ENCODE data around the gene CDH13. TPM values are rescaled to one million over a fixed set of nuclear protein-coding genes. Genes with fewer than 3 reads are reported as not detected.

The CDH13 gene
- total RNA-seq, 1 experiment from 2014 or later = 2.1 TPM

GRCh38 chr16:82862057-82862456 is 235.3 kb downstream of the CDH13 start:
- H3K27me3 ChIP-seq (replicated peaks; ENCODE audit: insufficient read depth, low read depth, low read length, poor library complexity) = no peaks in the 10 kb centered on the region
- no peak for DNase-seq (ENCODE audit: low spot score)
- ChIA-PET POLR2A (ENCODE audit: low non-redundant PET) (no interaction called here), CTCF (no interaction called here)
- intact Hi-C loops (cut with micrococcal nuclease; ENCODE audit: unreplicated experiment) = no loop called here
- no peak overlapping the region for H3K27ac ChIP-seq (ENCODE audit: low read depth, low read length, poor library complexity, severe bottlenecking)
- no TSS peak for BruUV-seq (replicated peaks)
- H3K4me1 ChIP-seq (ENCODE audit: insufficient read depth, low read length, poor library complexity, severe bottlenecking) = no peaks in the 10 kb centered on the region
- no peaks in the 10 kb centered on the region for H3K36me3 ChIP-seq (ENCODE audit: insufficient read depth, low read length, poor library complexity, severe bottlenecking)
- H3K9me3 ChIP-seq (ENCODE audit: low read depth, low read length, poor library complexity, severe bottlenecking) = no peaks in the 10 kb centered on the region
- no peak overlapping the region for H3K4me3 ChIP-seq (ENCODE audit: low read depth, low read length, poor library complexity, severe bottlenecking)
- no peak for TF ChIP-seq EZH2 (IDR thresholded peaks at IDR 0.05; ENCODE audit: borderline replicate concordance, low read depth, low read length, poor library complexity, severe bottlenecking)
- no peak for TF ChIP-seq CTCF (conservative IDR thresholded peaks at IDR 0.05; ENCODE audit: low read depth, low read length)

- Histone ChIP-seq H3K9me3 (ENCODE audit: low read depth, low read length, poor library complexity, severe bottlenecking) (no peaks in the 10 kb centered on the region), H3K4me1 (ENCODE audit: insufficient read depth, low read length, poor library complexity, severe bottlenecking) (no peaks in the 10 kb centered on the region), H3K36me3 (ENCODE audit: insufficient read depth, low read length, poor library complexity, severe bottlenecking) (no peaks in the 10 kb centered on the region), H3K4me3 (ENCODE audit: low read depth, low read length, poor library complexity, severe bottlenecking) (no peak overlapping the region), H3K27ac (ENCODE audit: low read depth, low read length, poor library complexity, severe bottlenecking) (no peak overlapping the region), H3K27me3 (replicated peaks; ENCODE audit: insufficient read depth, low read depth, low read length, poor library complexity) (no peaks in the 10 kb centered on the region)
- DNase-seq (ENCODE audit: low spot score) = no peak
- ChIA-PET CTCF (no interaction called here), POLR2A (ENCODE audit: low non-redundant PET) (no interaction called here)
- TF ChIP-seq EZH2 (IDR thresholded peaks at IDR 0.05; ENCODE audit: borderline replicate concordance, low read depth, low read length, poor library complexity, severe bottlenecking) (no peak), CTCF (conservative IDR thresholded peaks at IDR 0.05; ENCODE audit: low read depth, low read length) (no peak)
- intact Hi-C loops (cut with micrococcal nuclease; ENCODE audit: unreplicated experiment) = no loop called here
- BruUV-seq (replicated peaks) = no TSS peak
Measured at GRCh38 chr16:82864332-82865040, 237.7 kb downstream of the CDH13 start.

- no TSS peak for BruUV-seq (replicated peaks)
- POLR2A ChIA-PET (ENCODE audit: low non-redundant PET) = no interaction called here
- Histone ChIP-seq H3K27ac (ENCODE audit: low read depth, low read length, poor library complexity, severe bottlenecking) (no peak overlapping the region), H3K9me3 (ENCODE audit: low read depth, low read length, poor library complexity, severe bottlenecking) (no peaks in the 10 kb centered on the region), H3K36me3 (ENCODE audit: insufficient read depth, low read length, poor library complexity, severe bottlenecking) (no peaks in the 10 kb centered on the region), H3K4me3 (ENCODE audit: low read depth, low read length, poor library complexity, severe bottlenecking) (no peak overlapping the region), H3K4me1 (ENCODE audit: insufficient read depth, low read length, poor library complexity, severe bottlenecking) (no peaks in the 10 kb centered on the region), H3K27me3 (replicated peaks; ENCODE audit: insufficient read depth, low read depth, low read length, poor library complexity) (no peaks in the 10 kb centered on the region)
- CTCF ChIA-PET = no interaction called here
- intact Hi-C loops (cut with micrococcal nuclease; ENCODE audit: unreplicated experiment) = no loop called here
- DNase-seq (ENCODE audit: low spot score) = no peak
- no peak for TF ChIP-seq EZH2 (IDR thresholded peaks at IDR 0.05; ENCODE audit: borderline replicate concordance, low read depth, low read length, poor library complexity, severe bottlenecking)
Measured at GRCh38 chr16:82865412-82865811, 238.6 kb downstream of the CDH13 start.

- Histone ChIP-seq H3K4me1 (ENCODE audit: insufficient read depth, low read length, poor library complexity, severe bottlenecking) (no peaks in the 10 kb centered on the region), H3K27ac (ENCODE audit: low read depth, low read length, poor library complexity, severe bottlenecking) (no peak overlapping the region), H3K4me3 (ENCODE audit: low read depth, low read length, poor library complexity, severe bottlenecking) (no peak overlapping the region), H3K9me3 (ENCODE audit: low read depth, low read length, poor library complexity, severe bottlenecking) (no peaks in the 10 kb centered on the region), H3K27me3 (replicated peaks; ENCODE audit: insufficient read depth, low read depth, low read length, poor library complexity) (no peaks in the 10 kb centered on the region), H3K36me3 (ENCODE audit: insufficient read depth, low read length, poor library complexity, severe bottlenecking) (no peaks in the 10 kb centered on the region)
- TF ChIP-seq CTCF (conservative IDR thresholded peaks at IDR 0.05; ENCODE audit: low read depth, low read length) (no peak), EZH2 (IDR thresholded peaks at IDR 0.05; ENCODE audit: borderline replicate concordance, low read depth, low read length, poor library complexity, severe bottlenecking) (no peak)
- POLR2A ChIA-PET (ENCODE audit: low non-redundant PET) = no interaction called here
- intact Hi-C loops (cut with micrococcal nuclease; ENCODE audit: unreplicated experiment) = no loop called here
- no TSS peak for BruUV-seq (replicated peaks)
- CTCF ChIA-PET = no interaction called here
- DNase-seq (ENCODE audit: low spot score) = no peak
Measured at GRCh38 chr16:82867485-82867884, 240.7 kb downstream of the CDH13 start.

Data from A673 (cell line).